Mesothelial cell of epicardium (in vitro differentiated cells): ENCODE measurements around the gene DCAF5. TPM values are rescaled to one million over a fixed set of nuclear protein-coding genes. Genes with fewer than 3 reads are reported as not detected.

Experiments used
- DNase-seq, 2 experiments: peaks; one replicate each; pipeline ENCODE4 v3.0.0; 2021; ENCODE audit warnings: low spot score in 2 of 2; ENCODE audit not compliant: unreplicated experiment in 2 of 2
- H3K27ac Mint-ChIP-seq: 2 replicates; pipeline ENCODE4 v1.8.0; 2021; ENCODE audit warnings: mixed read lengths
- H3K27me3 Mint-ChIP-seq: 2 replicates; pipeline ENCODE4 v1.8.0; 2021; ENCODE audit warnings: low read depth, mixed read lengths
- H3K36me3 Mint-ChIP-seq: 2 replicates; pipeline ENCODE4 v1.8.0; 2021; ENCODE audit warnings: mixed read lengths
- H3K4me1 Mint-ChIP-seq: 2 replicates; pipeline ENCODE4 v1.8.0; 2021; ENCODE audit warnings: mixed read lengths
- H3K4me3 Mint-ChIP-seq: 2 replicates; pipeline ENCODE4 v1.8.0; 2021; ENCODE audit warnings: mild to moderate bottlenecking, moderate library complexity, mixed read lengths
- H3K9me3 Mint-ChIP-seq: 2 replicates; pipeline ENCODE4 v1.8.0; 2021; ENCODE audit warnings: mixed read lengths
- CTCF ChIP-seq: fragments of 200-600 bp; sonication (generic); IDR thresholded peaks from one replicate; pipeline ENCODE4 v1.5.0; 2021; ENCODE audit warnings: antibody characterized with exemption; ENCODE audit not compliant: unreplicated experiment
- total RNA-seq: library from RNA; stranded (reverse); gene quantifications from 3 replicates; pipeline ENCODE4 v1.2.1, GENCODE V29; 2021

DCAF5 gene
- total RNA-seq, 1 donor from 2014 or later, result 64.4 TPM

- DNase-seq, result no peak
- Mint-ChIP-seq H3K36me3 (peaks cover 4% of the 10 kb centered on the region), H3K27me3 (no peaks in the 10 kb centered on the region), H3K9me3 (no peaks in the 10 kb centered on the region), H3K4me3 (no peak overlapping the region), H3K27ac (no peak overlapping the region), H3K4me1 (peaks cover 15% of the 10 kb centered on the region)
- TF ChIP-seq CTCF, result no peak
These were observed 13.2 kb downstream of the DCAF5 start for GRCh38 chr14:69139743-69140142.

GRCh38 chr14:69137843-69138535 lies 14.9 kb downstream of the DCAF5 start:
- peaks cover 3% of the 10 kb centered on the region for H3K36me3 Mint-ChIP-seq
- H3K4me1 Mint-ChIP-seq, result peaks cover 21% of the 10 kb centered on the region
- peak overlapping the region; percentile 26 for H3K27ac Mint-ChIP-seq
- H3K27me3 Mint-ChIP-seq, result no peaks in the 10 kb centered on the region
- no peak for DNase-seq
- H3K9me3 Mint-ChIP-seq, result no peaks in the 10 kb centered on the region
- H3K4me3 Mint-ChIP-seq, result no peak overlapping the region
- no peak for TF ChIP-seq CTCF

- Mint-ChIP-seq H3K27me3 (no peaks in the 10 kb centered on the region), H3K27ac (peak overlapping the region; percentile 6), H3K36me3 (peaks cover 2% of the 10 kb centered on the region), H3K4me1 (peaks cover 21% of the 10 kb centered on the region), H3K4me3 (no peak overlapping the region), H3K9me3 (no peaks in the 10 kb centered on the region)
- TF ChIP-seq CTCF, result no peak
- DNase-seq, result no peak
These were observed 15.5 kb downstream of the DCAF5 start for GRCh38 chr14:69137416-69137815.

- no peak overlapping the region for H3K4me3 Mint-ChIP-seq
- no peak for DNase-seq
- H3K9me3 Mint-ChIP-seq, result no peaks in the 10 kb centered on the region
- H3K27ac Mint-ChIP-seq, result no peak overlapping the region
- H3K27me3 Mint-ChIP-seq, result no peaks in the 10 kb centered on the region
- TF ChIP-seq CTCF, result no peak
- H3K4me1 Mint-ChIP-seq, result peaks cover 26% of the 10 kb centered on the region
- peaks cover 2% of the 10 kb centered on the region for H3K36me3 Mint-ChIP-seq
These were observed 17.8 kb downstream of the DCAF5 start for GRCh38 chr14:69135133-69135532.

- Mint-ChIP-seq H3K36me3 (no peaks in the 10 kb centered on the region), H3K4me1 (peaks cover 33% of the 10 kb centered on the region), H3K27me3 (no peaks in the 10 kb centered on the region), H3K4me3 (no peak overlapping the region), H3K27ac (peak overlapping the region; percentile 30), H3K9me3 (no peaks in the 10 kb centered on the region)
- DNase-seq, result no peak
- TF ChIP-seq CTCF, result no peak
These were observed 19.5 kb downstream of the DCAF5 start for GRCh38 chr14:69133206-69134125.
